Measurements from ENCODE around the gene GBA2. TPM values are rescaled to one million over a fixed set of nuclear protein-coding genes. Genes with fewer than 3 reads are reported as not detected.

GBA2 gene
- total and polyA plus RNA-seq, 8 donors: 26.5 to 210 (median 56.6) TPM

DNA sequence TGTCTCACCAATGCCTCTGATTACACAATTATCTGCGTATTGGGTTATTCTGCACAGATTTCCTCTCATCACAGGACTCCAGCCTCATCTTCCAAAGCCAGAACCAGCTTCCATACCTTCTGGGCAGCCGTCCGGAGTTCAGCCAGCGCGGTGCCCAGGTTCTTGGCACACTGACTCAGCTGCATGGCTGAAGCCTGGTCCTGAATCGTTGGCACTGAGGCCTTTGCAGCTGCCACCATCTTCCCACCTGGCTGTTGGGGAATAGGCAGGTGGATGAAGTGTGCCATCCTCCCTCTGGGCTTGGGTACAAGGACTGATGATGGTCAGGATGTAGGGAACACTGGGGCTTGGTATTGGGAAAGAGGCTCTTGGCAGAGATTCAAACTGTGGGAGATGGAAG is 34.9 kb downstream of the GBA2 start:
- Histone ChIP-seq H3K9me3 (no peaks in the 10 kb centered on the region), H3K4me3 (no peak overlapping the region), H3K27me3 (no peaks in the 10 kb centered on the region), H3K4me1 (peaks cover 0 to 4% (median 0%) of the 10 kb centered on the region in 4 donors), H3K36me3 (peaks cover 96 to 100% (median 100%) of the 10 kb centered on the region in 4 donors), H3K27ac (peak overlapping the region in 2 of 5 donors; percentile 43 to 72)
- intact Hi-C loops (cut with DNase I; ENCODE audit: low total_unique reads): no loop called here
- TF ChIP-seq POLR2AphosphoS5 (IDR thresholded peaks at IDR 0.05) (no peak), EP300 (IDR thresholded peaks at IDR 0.05) (no peak), POLR2A (IDR thresholded peaks at IDR 0.05) (no peak)
- TF ChIP-seq, protein P1, sequence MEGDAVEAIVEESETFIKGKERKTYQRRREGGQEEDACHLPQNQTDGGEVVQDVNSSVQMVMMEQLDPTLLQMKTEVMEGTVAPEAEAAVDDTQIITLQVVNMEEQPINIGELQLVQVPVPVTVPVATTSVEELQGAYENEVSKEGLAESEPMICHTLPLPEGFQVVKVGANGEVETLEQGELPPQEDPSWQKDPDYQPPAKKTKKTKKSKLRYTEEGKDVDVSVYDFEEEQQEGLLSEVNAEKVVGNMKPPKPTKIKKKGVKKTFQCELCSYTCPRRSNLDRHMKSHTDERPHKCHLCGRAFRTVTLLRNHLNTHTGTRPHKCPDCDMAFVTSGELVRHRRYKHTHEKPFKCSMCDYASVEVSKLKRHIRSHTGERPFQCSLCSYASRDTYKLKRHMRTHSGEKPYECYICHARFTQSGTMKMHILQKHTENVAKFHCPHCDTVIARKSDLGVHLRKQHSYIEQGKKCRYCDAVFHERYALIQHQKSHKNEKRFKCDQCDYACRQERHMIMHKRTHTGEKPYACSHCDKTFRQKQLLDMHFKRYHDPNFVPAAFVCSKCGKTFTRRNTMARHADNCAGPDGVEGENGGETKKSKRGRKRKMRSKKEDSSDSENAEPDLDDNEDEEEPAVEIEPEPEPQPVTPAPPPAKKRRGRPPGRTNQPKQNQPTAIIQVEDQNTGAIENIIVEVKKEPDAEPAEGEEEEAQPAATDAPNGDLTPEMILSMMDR (IDR thresholded peaks at IDR 0.05): no peak
- WGBS, 5 donors: 88 to 94% (median 91%) methylated on average over 6 of the region's 6 CpGs
- no peak for DNase-seq

DNA sequence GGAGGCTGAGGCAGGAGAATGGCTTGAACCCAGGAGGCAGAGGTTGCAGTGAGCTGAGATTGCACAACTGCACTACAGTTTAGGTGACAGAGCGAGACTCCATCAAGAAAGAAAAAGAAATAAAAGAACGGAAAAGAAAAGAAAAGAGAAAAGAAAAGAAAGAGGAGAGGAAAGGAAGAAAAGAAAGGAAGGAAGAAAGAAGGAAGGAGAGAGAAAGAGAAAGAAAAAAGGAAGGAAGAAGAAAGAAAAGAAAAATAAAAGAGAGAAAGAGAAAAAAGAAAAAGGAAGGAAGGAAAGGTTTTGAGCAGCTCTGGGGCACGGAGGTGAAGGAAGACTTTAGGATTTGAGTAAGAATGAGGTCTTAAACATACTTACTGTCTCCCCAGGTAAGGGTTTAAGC is 35.5 kb downstream of the GBA2 start:
- Histone ChIP-seq H3K27ac (peak overlapping the region in 2 of 5 donors; percentile 43 to 72), H3K27me3 (no peaks in the 10 kb centered on the region), H3K4me1 (peaks cover 0 to 4% (median 0%) of the 10 kb centered on the region in 4 donors), H3K4me3 (no peak overlapping the region), H3K9me3 (no peaks in the 10 kb centered on the region), H3K36me3 (peaks cover 96 to 100% (median 100%) of the 10 kb centered on the region in 4 donors)
- TF ChIP-seq EP300 (IDR thresholded peaks at IDR 0.05) (no peak), POLR2A (IDR thresholded peaks at IDR 0.05) (no peak)
- TF ChIP-seq, protein P1 (IDR thresholded peaks at IDR 0.05): no peak
- intact Hi-C loops (cut with DNase I; ENCODE audit: low total_unique reads): no loop called here
- WGBS, 5 donors: 79 to 100% (median 93%) methylated on average over 3 of the region's 3 CpGs
- DNase-seq: no peak

DNA sequence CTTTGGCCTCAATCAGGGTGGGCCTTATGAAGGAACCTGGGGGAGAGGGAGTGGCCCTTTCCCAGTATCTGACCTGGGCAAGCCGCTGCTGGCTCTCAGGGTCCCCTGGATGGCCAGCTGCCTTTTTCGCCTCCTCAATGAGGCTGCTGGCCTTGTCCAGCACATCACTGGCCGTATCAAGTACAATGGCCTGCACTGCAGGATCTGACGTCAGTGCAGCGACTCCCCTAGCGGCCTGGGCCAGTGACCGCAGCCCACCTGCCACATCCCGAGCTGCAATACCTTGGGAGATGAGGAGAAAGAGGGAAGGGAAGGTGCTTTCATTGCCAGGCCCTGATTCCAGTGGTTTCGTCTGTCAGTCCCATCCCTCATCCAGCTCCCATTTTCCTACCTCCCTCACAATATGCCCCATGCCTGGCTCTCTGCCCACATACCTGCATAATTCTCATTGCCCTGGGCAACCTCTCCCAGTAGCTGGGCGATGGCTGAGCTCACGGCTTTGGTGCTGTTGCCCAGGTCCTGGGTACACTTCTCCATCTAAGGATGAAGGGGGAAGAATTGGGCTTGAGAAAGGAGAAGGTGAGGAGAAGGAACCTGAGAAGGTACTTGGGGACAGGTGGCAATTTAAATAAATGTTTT is 36.1 kb downstream of the GBA2 start:
- Histone ChIP-seq H3K27ac (peak overlapping the region in 1 of 5 donors; percentile 72), H3K36me3 (peaks cover 96 to 100% (median 100%) of the 10 kb centered on the region in 4 donors), H3K9me3 (no peaks in the 10 kb centered on the region), H3K4me1 (peaks cover 0 to 4% (median 0%) of the 10 kb centered on the region in 4 donors), H3K4me3 (no peak overlapping the region), H3K27me3 (no peaks in the 10 kb centered on the region)
- no peak for TF ChIP-seq POLR2A (IDR thresholded peaks at IDR 0.05)
- no peak for DNase-seq
- WGBS, 5 donors: 77 to 92% (median 85%) methylated on average over 10 to 11 of the region's 11 CpGs
- intact Hi-C loops (cut with DNase I; ENCODE audit: low total_unique reads): no loop called here

DNA sequence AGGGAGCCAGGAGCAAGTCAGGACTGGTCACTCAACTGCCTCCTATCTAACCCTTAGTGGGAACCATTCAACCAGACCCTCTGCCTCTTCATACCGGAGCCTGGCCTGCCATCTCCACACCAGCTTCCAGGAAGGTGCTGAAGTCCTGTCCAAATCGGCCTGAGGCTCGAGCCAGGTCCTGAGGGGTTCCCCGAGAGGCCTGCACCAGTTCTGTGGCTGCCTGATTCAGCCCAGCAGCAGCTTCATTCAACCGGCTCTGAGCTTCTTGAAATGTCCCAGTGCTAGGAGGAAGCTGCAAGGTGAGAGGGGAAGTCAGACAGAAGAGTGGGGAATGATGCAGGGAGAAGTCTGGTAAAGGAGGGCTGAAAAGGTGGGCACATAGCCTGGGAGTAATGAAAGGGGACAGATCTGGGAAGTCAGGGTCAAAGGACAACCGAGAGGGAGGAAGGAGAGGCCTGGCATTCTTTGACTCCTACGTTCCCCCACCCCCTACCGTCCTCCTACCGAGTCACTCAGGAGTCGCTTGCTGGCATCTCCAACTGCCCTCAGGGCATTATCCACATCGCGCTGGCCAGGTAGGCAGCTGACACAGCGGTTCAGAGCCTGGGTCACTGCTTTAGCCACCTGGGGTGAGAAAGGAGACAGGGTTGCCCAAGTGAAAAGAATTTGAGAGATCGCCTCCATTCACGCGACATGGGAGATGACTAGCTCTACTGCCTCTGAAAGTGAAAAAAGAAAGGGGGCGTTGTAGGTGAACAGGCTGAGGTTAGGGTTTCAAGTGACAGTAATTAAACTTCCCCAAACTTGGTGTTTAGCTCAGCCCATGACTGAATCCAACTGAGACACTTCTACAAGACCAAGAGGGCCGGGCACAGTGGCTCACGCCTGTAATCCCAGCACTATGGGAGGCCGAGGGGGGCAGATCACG is 37.3 kb downstream of the GBA2 start:
- intact Hi-C loops (cut with DNase I; ENCODE audit: low total_unique reads): no loop called here
- Histone ChIP-seq H3K36me3 (peaks cover 96 to 100% (median 100%) of the 10 kb centered on the region in 4 donors), H3K27ac (peak overlapping the region in 2 of 5 donors; percentile 6 to 72)

More for the DNA sequence above, 37.3 kb downstream of the GBA2 start:
- no peak for TF ChIP-seq EP300 (IDR thresholded peaks at IDR 0.05)
- TF ChIP-seq, protein P1 (IDR thresholded peaks at IDR 0.05): no peak
- TF ChIP-seq POLR2A (IDR thresholded peaks at IDR 0.05): no peak
- TF ChIP-seq POLR2AphosphoS5 (IDR thresholded peaks at IDR 0.05): no peak
- no peaks in the 10 kb centered on the region for H3K9me3 ChIP-seq
- WGBS, 5 donors: 87 to 92% (median 88%) methylated on average over 20 to 21 of the region's 21 CpGs
- H3K4me3 ChIP-seq: no peak overlapping the region
- H3K27me3 ChIP-seq: no peaks in the 10 kb centered on the region
- DNase-seq: no peak
- peaks cover 0 to 4% (median 0%) of the 10 kb centered on the region in 4 donors for H3K4me1 ChIP-seq
